Caki2 (cell line): ENCODE results near the gene PNISR. TPM values are rescaled to one million over a fixed set of nuclear protein-coding genes. Genes with fewer than 3 reads are reported as not detected.
A peak's percentile ranks its signal among the peaks of the same experiment; 100 is the strongest.

Source experiments
- DNase-seq: peaks from one replicate; pipeline ENCODE4 v3.0.0-alpha.2; 2015; ENCODE audit warnings: low read depth
- in situ Hi-C: cut with HindIII; loops from 2 replicates; pipeline ENCODE4 v1.10.0; 2016; ENCODE audit warnings: low sequenced_read_pairs, low pct_unique_long_range_greater_than_20kb, mixed read lengths
- total RNA-seq: library from RNA; depleted of rRNA; stranded (reverse); fragments of >200 nt; shearing (Covaris generic); gene quantifications from 2 replicates; pipeline ENCODE4 v1.2.3, GENCODE V29; 2014; ENCODE audit warnings: low replicate concordance

The PNISR gene
- total RNA-seq, 1 experiment from 2014 or later, result 11.8 TPM

- DNase-seq, result no peak
- in situ Hi-C loops, result no loop called here
Measured at GRCh38 chr6:99416226-99416625, 8.9 kb downstream of the PNISR start.

- in situ Hi-C loops, result no loop called here
- no peak for DNase-seq
Measured at GRCh38 chr6:99415446-99415845, 9.7 kb downstream of the PNISR start.

GRCh38 chr6:99412065-99412464 lies 13.0 kb downstream of the PNISR start:
- DNase-seq, result no peak
- in situ Hi-C loops, result no loop called here

GRCh38 chr6:99409672-99410071 lies 15.4 kb downstream of the PNISR start:
- in situ Hi-C loops, result no loop called here
- DNase-seq, result no peak

GRCh38 chr6:99407076-99407475 lies 18.0 kb downstream of the PNISR start:
- in situ Hi-C loops, result no loop called here
- DNase-seq, result no peak

- in situ Hi-C loops, result no loop called here
- no peak for DNase-seq
Measured at GRCh38 chr6:99402448-99402847, 22.7 kb downstream of the PNISR start.

- in situ Hi-C loops, result no loop called here
- no peak for DNase-seq
Measured at GRCh38 chr6:99397287-99397686, 27.8 kb downstream of the PNISR start.

- in situ Hi-C loops, result no loop called here
- DNase-seq, result peak; percentile 83
Measured at GRCh38 chr6:99393698-99394531, 31.2 kb downstream of the PNISR start, which contains the start of gene COQ3. TSS of gene COQ3 (minus strand) at chr6:99394195. CDS start at chr6:99394179, 16 bp downstream.

GRCh38 chr6:99393366-99393697 lies 31.8 kb downstream of the PNISR start:
- in situ Hi-C loops, result no loop called here
- DNase-seq, result no peak

GRCh38 chr6:99390896-99391295 lies 34.2 kb downstream of the PNISR start:
- no peak for DNase-seq
- in situ Hi-C loops, result no loop called here

GRCh38 chr6:99384507-99384906 lies 40.6 kb downstream of the PNISR start:
- no peak for DNase-seq

GRCh38 chr6:99378636-99379035 lies 46.5 kb downstream of the PNISR start:
- no peak for DNase-seq
- in situ Hi-C loops, result no loop called here

More at GRCh38 chr6:99384507-99384906, 40.6 kb downstream of the PNISR start:
- in situ Hi-C loops, result no loop called here

GRCh38 chr6:99369533-99369932 lies 55.6 kb downstream of the PNISR start:
- DNase-seq, result no peak
- in situ Hi-C loops, result no loop called here

GRCh38 chr6:99366852-99367251 lies 58.3 kb downstream of the PNISR start:
- no peak for DNase-seq
- in situ Hi-C loops, result no loop called here

- no peak for DNase-seq
- in situ Hi-C loops, result no loop called here
Measured at GRCh38 chr6:99364026-99364425, 61.1 kb downstream of the PNISR start.

GRCh38 chr6:99362678-99363268 lies 62.3 kb downstream of the PNISR start:
- no peak for DNase-seq
- in situ Hi-C loops, result no loop called here

GRCh38 chr6:99359800-99360199 lies 65.3 kb downstream of the PNISR start:
- in situ Hi-C loops, result no loop called here
- no peak for DNase-seq

GRCh38 chr6:99356641-99357040 lies 68.5 kb downstream of the PNISR start:
- no peak for DNase-seq
- in situ Hi-C loops, result no loop called here

- in situ Hi-C loops, result no loop called here
- DNase-seq, result no peak
Measured at GRCh38 chr6:99354983-99355382, 70.1 kb downstream of the PNISR start.

- no peak for DNase-seq
- in situ Hi-C loops, result no loop called here
Measured at GRCh38 chr6:99353126-99353525, 72.0 kb downstream of the PNISR start.
